Measurements from ENCODE around the gene NRN1L.

Gene NRN1L

DNA sequence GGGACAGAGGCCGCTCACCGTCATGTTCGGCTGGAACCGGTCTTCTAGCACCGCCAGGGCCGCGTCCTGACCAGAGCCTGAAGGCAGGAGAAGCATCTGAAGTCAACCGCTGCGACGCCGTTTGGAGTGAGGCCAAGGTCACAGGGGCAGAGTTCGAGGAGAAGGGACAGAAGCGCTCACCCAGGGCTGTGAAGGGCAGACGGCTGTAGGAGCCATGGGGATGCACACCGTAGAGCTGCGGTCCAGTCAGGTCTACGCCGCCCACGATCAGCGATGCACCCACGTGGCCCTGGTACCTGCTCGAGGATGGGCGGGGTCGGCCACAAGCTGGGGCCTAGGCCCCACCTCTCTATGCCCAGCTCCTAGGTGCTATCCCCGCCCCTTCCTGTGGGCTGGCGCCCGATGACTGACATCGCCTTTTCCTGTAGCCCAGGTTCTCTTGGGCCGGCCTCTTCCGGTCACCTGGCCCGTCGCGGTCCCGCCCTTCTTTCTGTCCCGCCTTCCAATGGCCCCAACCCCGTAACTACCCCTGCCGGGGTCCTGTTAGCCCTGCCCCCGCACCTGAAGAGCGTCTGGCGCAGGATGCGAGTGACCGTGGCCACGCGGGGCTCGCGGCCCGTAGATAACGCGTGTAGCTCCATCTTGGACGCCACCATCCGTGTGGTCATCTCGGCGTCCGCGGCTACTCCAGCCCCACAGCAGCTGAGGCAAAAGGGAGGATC lies 50.9 kb downstream of the NRN1L start:
- no peaks in the 10 kb centered on the region for H3K36me3 ChIP-seq (ENCODE audit: control insufficient read depth, insufficient read depth, low read length)
- no peak for TF ChIP-seq CTCF (IDR thresholded peaks at IDR 0.05)
- H2AFZ ChIP-seq: peak overlapping the region; percentile 86

More for the DNA sequence above, 50.9 kb downstream of the NRN1L start:
- peak overlapping the region; percentile 89 for H3K4me3 ChIP-seq (ENCODE audit: low read depth, low read length)
- H3K9me3 ChIP-seq (ENCODE audit: control insufficient read depth, low read length): no peaks in the 10 kb centered on the region
- peak overlapping the region; percentile 82 for H3K27ac ChIP-seq
- H3K9ac ChIP-seq: peak overlapping the region; percentile 58
- no peaks in the 10 kb centered on the region for H3K79me2 ChIP-seq
- peaks cover 12% of the 10 kb centered on the region for H3K4me1 ChIP-seq
- H3K27me3 ChIP-seq (ENCODE audit: control insufficient read depth, insufficient read depth, low read length): no peaks in the 10 kb centered on the region
- H3K4me2 ChIP-seq (ENCODE audit: low read length): peak overlapping the region; percentile 88

All from parathyroid adenoma (tissue), 2 donors.